ENCODE results near the gene CCDC8.
"Not testable (repeated sequence)": the region's sequence is repeated elsewhere in the genome, so short reads cannot be mapped to it uniquely, and the experiment has no call there.

The CCDC8 gene

GRCh38 chr19:46404055-46404752 lies 9.2 kb downstream of the CCDC8 start:
- Histone ChIP-seq H3K4me2 (ENCODE audit: low read length) (peak overlapping the region; percentile 88), H3K23ac (ENCODE audit: low read length) (no peak overlapping the region), H3K4me1 (ENCODE audit: control insufficient read depth in 1 of 2, insufficient read depth in 2 of 2, low read length in 2 of 2) (peaks cover 17 to 20% of the 10 kb centered on the region in 2 experiments), H3K27ac (ENCODE audit: low read depth, low read length) (no peak overlapping the region), H3K4me3 (ENCODE audit: low read depth, low read length) (peak overlapping the region; percentile 38), H4K8ac (ENCODE audit: low read depth, low read length) (peak overlapping the region; percentile 81), H3K9ac (ENCODE audit: low read length) (peak overlapping the region; percentile 17), H2BK5ac (ENCODE audit: low read depth, low read length, poor library complexity) (no peak overlapping the region), H4K12ac (ENCODE audit: low read depth, low read length) (peak overlapping the region; percentile 61), H3K79me2 (ENCODE audit: control insufficient read depth, insufficient read depth, low read length, poor library complexity) (no peaks in the 10 kb centered on the region), H2AFZ (ENCODE audit: insufficient read depth, low read length, poor library complexity) (peak overlapping the region; percentile 41), H3K4ac (ENCODE audit: low read depth, low read length) (peak overlapping the region; percentile 8), H3K79me1 (ENCODE audit: low read length) (peaks cover 8% of the 10 kb centered on the region), H3K27me3 (ENCODE audit: insufficient read depth, low read length) (no peaks in the 10 kb centered on the region), H2AK5ac (ENCODE audit: low read length) (no peak overlapping the region), H2BK120ac (ENCODE audit: insufficient read depth, low read length, poor library complexity) (peak overlapping the region; percentile 1), H3K14ac (ENCODE audit: low read length) (peak overlapping the region; percentile 62), H3K9me3 (ENCODE audit: insufficient read depth, low read depth, low read length) (no peaks in the 10 kb centered on the region), H3K18ac (ENCODE audit: low read length) (peak overlapping the region; percentile 48), H2BK12ac (ENCODE audit: low read length) (no peak overlapping the region), H4K91ac (ENCODE audit: low read depth, low read length) (peak overlapping the region; percentile 67), H3K36me3 (ENCODE audit: control insufficient read depth in 1 of 2, insufficient read depth in 2 of 2, low read length in 2 of 2) (no peaks in the 10 kb centered on the region)
- DNase-seq, result peak in 1 of 2 donors; percentile 65
- WGBS (ENCODE audit: extremely low coverage, insufficient coverage, insufficient read length), result no CpG with 5 or more reads among the region's 36 CpGs

DNA sequence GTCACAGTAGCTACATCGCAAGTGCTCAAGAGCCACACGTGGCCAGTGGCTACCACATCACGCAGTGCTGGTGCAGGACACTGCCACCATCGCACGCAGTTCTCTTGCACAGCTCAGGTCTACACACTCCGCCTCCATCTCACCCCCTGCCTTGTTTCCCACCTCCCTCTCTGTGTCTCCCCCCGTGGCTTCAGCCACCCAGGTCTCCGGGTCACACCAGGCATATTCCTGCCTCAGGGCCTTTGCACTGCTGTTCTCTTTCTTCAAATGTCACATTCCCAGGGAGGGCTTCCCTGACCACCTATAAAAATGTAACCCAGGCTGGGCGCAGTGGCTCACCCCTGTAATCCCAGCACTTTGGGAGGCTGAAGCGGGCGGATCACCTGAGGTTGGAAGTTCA lies 10.6 kb downstream of the CCDC8 start:
- Histone ChIP-seq H3K36me3 (ENCODE audit: control insufficient read depth in 1 of 2, insufficient read depth in 2 of 2, low read length in 2 of 2) (no peaks in the 10 kb centered on the region), H3K14ac (ENCODE audit: low read length) (no peak overlapping the region), H3K27ac (ENCODE audit: low read depth, low read length) (no peak overlapping the region), H4K91ac (ENCODE audit: low read depth, low read length) (no peak overlapping the region), H4K12ac (ENCODE audit: low read depth, low read length) (no peak overlapping the region), H3K9ac (ENCODE audit: low read length) (no peak overlapping the region), H3K79me2 (ENCODE audit: control insufficient read depth, insufficient read depth, low read length, poor library complexity) (no peaks in the 10 kb centered on the region), H3K4me1 (ENCODE audit: control insufficient read depth in 1 of 2, insufficient read depth in 2 of 2, low read length in 2 of 2) (peaks cover 12 to 15% of the 10 kb centered on the region in 2 experiments), H2BK5ac (ENCODE audit: low read depth, low read length, poor library complexity) (no peak overlapping the region), H3K4me3 (ENCODE audit: low read depth, low read length) (no peak overlapping the region), H2BK12ac (ENCODE audit: low read length) (no peak overlapping the region), H3K4ac (ENCODE audit: low read depth, low read length) (no peak overlapping the region), H2BK120ac (ENCODE audit: insufficient read depth, low read length, poor library complexity) (no peak overlapping the region), H3K9me3 (ENCODE audit: insufficient read depth, low read depth, low read length) (no peaks in the 10 kb centered on the region), H2AFZ (ENCODE audit: insufficient read depth, low read length, poor library complexity) (no peak overlapping the region), H2AK5ac (ENCODE audit: low read length) (no peak overlapping the region), H3K4me2 (ENCODE audit: low read length) (no peak overlapping the region), H3K23ac (ENCODE audit: low read length) (no peak overlapping the region), H3K79me1 (ENCODE audit: low read length) (peaks cover 8% of the 10 kb centered on the region), H3K27me3 (ENCODE audit: insufficient read depth, low read length) (no peaks in the 10 kb centered on the region), H4K8ac (ENCODE audit: low read depth, low read length) (no peak overlapping the region), H3K18ac (ENCODE audit: low read length) (no peak overlapping the region)
- no CpG with 5 or more reads among the region's 11 CpGs for WGBS (ENCODE audit: extremely low coverage, insufficient coverage, insufficient read length)
- DNase-seq, result no peak

- WGBS (ENCODE audit: extremely low coverage, insufficient coverage, insufficient read length), result no CpG with 5 or more reads among the region's 14 CpGs
- H4K91ac ChIP-seq (ENCODE audit: low read depth, low read length); H4K8ac ChIP-seq (ENCODE audit: low read depth, low read length); H3K9me3 ChIP-seq (ENCODE audit: insufficient read depth, low read depth, low read length); H2AK5ac ChIP-seq (ENCODE audit: low read length); H2BK120ac ChIP-seq (ENCODE audit: insufficient read depth, low read length, poor library complexity); H3K36me3 ChIP-seq (ENCODE audit: control insufficient read depth in 1 of 2, insufficient read depth in 2 of 2, low read length in 2 of 2); H2AFZ ChIP-seq (ENCODE audit: insufficient read depth, low read length, poor library complexity); H3K4me1 ChIP-seq (ENCODE audit: control insufficient read depth in 1 of 2, insufficient read depth in 2 of 2, low read length in 2 of 2); H3K14ac ChIP-seq (ENCODE audit: low read length); H2BK5ac ChIP-seq (ENCODE audit: low read depth, low read length, poor library complexity); H2BK12ac ChIP-seq (ENCODE audit: low read length); H3K4me3 ChIP-seq (ENCODE audit: low read depth, low read length); H3K23ac ChIP-seq (ENCODE audit: low read length); H4K12ac ChIP-seq (ENCODE audit: low read depth, low read length); H3K18ac ChIP-seq (ENCODE audit: low read length); H3K27me3 ChIP-seq (ENCODE audit: insufficient read depth, low read length); H3K79me2 ChIP-seq (ENCODE audit: control insufficient read depth, insufficient read depth, low read length, poor library complexity); H3K79me1 ChIP-seq (ENCODE audit: low read length); DNase-seq; H3K27ac ChIP-seq (ENCODE audit: low read depth, low read length); H3K4ac ChIP-seq (ENCODE audit: low read depth, low read length); H3K4me2 ChIP-seq (ENCODE audit: low read length); H3K9ac ChIP-seq (ENCODE audit: low read length): not testable (repeated sequence)
Measured at GRCh38 chr19:46397801-46398479, 15.4 kb downstream of the CCDC8 start.

DNA sequence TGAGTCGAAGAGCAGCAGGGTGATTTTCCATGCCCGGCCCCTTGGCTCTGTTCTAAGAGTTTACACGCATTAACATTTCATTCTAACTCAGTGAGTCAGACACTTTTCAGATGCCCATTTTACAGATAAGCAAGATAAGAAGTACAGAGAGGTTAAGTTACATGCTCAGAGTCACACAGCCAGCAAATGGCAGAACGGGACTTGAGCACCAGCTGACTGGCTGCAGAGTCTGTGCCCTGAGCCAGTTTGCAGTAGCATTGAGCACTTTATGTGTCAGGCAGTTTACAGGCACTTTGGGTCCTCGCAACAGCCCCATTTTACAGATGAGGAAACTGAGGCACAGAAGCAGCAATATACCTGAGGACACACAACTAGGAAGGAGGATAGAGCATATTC lies 19.0 kb downstream of the CCDC8 start:
- H2AFZ ChIP-seq (ENCODE audit: insufficient read depth, low read length, poor library complexity), result no peak overlapping the region
- no peak overlapping the region for H3K23ac ChIP-seq (ENCODE audit: low read length)
- no CpG with 5 or more reads among the region's 5 CpGs for WGBS (ENCODE audit: extremely low coverage, insufficient coverage, insufficient read length)

More for the DNA sequence above, 19.0 kb downstream of the CCDC8 start:
- Histone ChIP-seq H3K18ac (ENCODE audit: low read length) (no peak overlapping the region), H3K9ac (ENCODE audit: low read length) (no peak overlapping the region), H3K9me3 (ENCODE audit: insufficient read depth, low read depth, low read length) (peaks cover 6% of the 10 kb centered on the region), H2BK12ac (ENCODE audit: low read length) (no peak overlapping the region), H2BK120ac (ENCODE audit: insufficient read depth, low read length, poor library complexity) (no peak overlapping the region), H3K14ac (ENCODE audit: low read length) (no peak overlapping the region), H3K4ac (ENCODE audit: low read depth, low read length) (no peak overlapping the region), H3K36me3 (ENCODE audit: control insufficient read depth in 1 of 2, insufficient read depth in 2 of 2, low read length in 2 of 2) (peaks cover 23 to 26% of the 10 kb centered on the region in 2 experiments), H3K4me2 (ENCODE audit: low read length) (no peak overlapping the region), H2BK5ac (ENCODE audit: low read depth, low read length, poor library complexity) (no peak overlapping the region), H3K27me3 (ENCODE audit: insufficient read depth, low read length) (no peaks in the 10 kb centered on the region), H2AK5ac (ENCODE audit: low read length) (no peak overlapping the region), H3K79me1 (ENCODE audit: low read length) (no peaks in the 10 kb centered on the region), H4K91ac (ENCODE audit: low read depth, low read length) (no peak overlapping the region), H4K12ac (ENCODE audit: low read depth, low read length) (no peak overlapping the region), H4K8ac (ENCODE audit: low read depth, low read length) (no peak overlapping the region), H3K27ac (ENCODE audit: low read depth, low read length) (no peak overlapping the region), H3K4me1 (ENCODE audit: control insufficient read depth in 1 of 2, insufficient read depth in 2 of 2, low read length in 2 of 2) (peaks cover 5% of the 10 kb centered on the region in 2 experiments), H3K4me3 (ENCODE audit: low read depth, low read length) (no peak overlapping the region), H3K79me2 (ENCODE audit: control insufficient read depth, insufficient read depth, low read length, poor library complexity) (no peaks in the 10 kb centered on the region)
- peak; percentile 74 to 90 for DNase-seq

Measured in trophoblast cell (in vitro differentiated cells and primary cell).